HCT116 (cell line): Measurements from ENCODE around the gene TPK1. TPM values are rescaled to one million over a fixed set of nuclear protein-coding genes. Genes with fewer than 3 reads are reported as not detected.

Experiments
- ATAC-seq: fragments of 200-7000 bp; cut with Tn5 transposase; 2 replicates; pipeline ENCODE4 v1.9.1; 2020; ENCODE audit warnings: mild to moderate bottlenecking, moderate library complexity
- BruUV-seq: library from RNA; stranded (reverse); fragments of 400-500 nt; replicated peaks from 2 replicates; lab custom pipeline; 2021; lab: Mats Ljungman, UMichigan
- CTCF ChIA-PET: fragments of 300-600 bp; sonication (Branson Sonifier 250); formaldehyde crosslinking; loops from one replicate; lab custom pipeline; 2021; ENCODE audit warnings: antibody characterized with exemption; lab: Charles Lee
- POLR2A ChIA-PET: fragments of 300-600, 350-600 bp; sonication (Branson Sonifier 250); formaldehyde crosslinking; loops from one replicate; lab custom pipeline; 2021; ENCODE audit warnings: antibody characterized with exemption; lab: Charles Lee
- RAD21 ChIA-PET, 2 experiments: fragments of 300-600 bp; sonication (Branson Sonifier 250); formaldehyde crosslinking; loops; one replicate each; lab custom pipeline; 2023; ENCODE audit warnings: low total read pairs in 2 of 2; ENCODE audit not compliant: uncharacterized antibody in 2 of 2, unreplicated experiment in 2 of 2, low non-redundant PET in 1 of 2; lab: Charles Lee
- DNase-seq: peaks from one replicate; pipeline ENCODE4 v3.0.0-alpha.2; 2010; ENCODE audit warnings: low read depth, low spot score
- H2AFZ ChIP-seq: fragments of 200-600 bp; shearing (Covaris generic), sonication (generic); 2 replicates; pipeline ENCODE4 v1.6.1; 2017; ENCODE audit warnings: low read depth, mixed run types, mixed read lengths, antibody characterized with exemption, low read length; ENCODE audit not compliant: poor library complexity, severe bottlenecking
- H3K27ac ChIP-seq: 2 replicates; pipeline ENCODE4 v1.5.1; 2012; ENCODE audit warnings: low read depth, low read length
- H3K27me3 ChIP-seq: fragments of 200-600 bp; sonication (generic); 2 replicates; pipeline ENCODE4 v1.6.1; 2016; ENCODE audit warnings: mixed run types, low read length, mixed read lengths; ENCODE audit not compliant: insufficient read depth
- H3K36me3 ChIP-seq, 2 experiments: fragments of 200-500 bp in 1 of 2; fragments of 200-600 bp in 1 of 2; sonication (Bioruptor generic) in 1 of 2; sonication (generic) in 1 of 2; 2 replicates each; pipeline versions ENCODE4 v1.5.1 to v1.6.1; 2014 to 2016; ENCODE audit warnings: low read length in 2 of 2, inconsistent platforms in 1 of 2, mixed read lengths in 1 of 2, mixed run types in 1 of 2; ENCODE audit not compliant: insufficient read depth in 2 of 2, control insufficient read depth in 1 of 2
- H3K4me1 ChIP-seq, 2 experiments: fragments of 200-600 bp in 1 of 2; sonication (generic) in 1 of 2; 2 replicates each; pipeline versions ENCODE4 v1.5.1 to v1.6.1; 2012 to 2017; ENCODE audit warnings: low read length in 2 of 2, inconsistent platforms in 1 of 2, mild to moderate bottlenecking in 1 of 2, mixed read lengths in 1 of 2, mixed run types in 1 of 2, moderate library complexity in 1 of 2; ENCODE audit not compliant: insufficient read depth in 2 of 2, control insufficient read depth in 1 of 2
- H3K4me2 ChIP-seq: fragments of 200-600 bp; sonication (generic); 2 replicates; pipeline ENCODE4 v1.6.1; 2017; ENCODE audit warnings: mixed run types, low read length, mixed read lengths
- H3K4me3 ChIP-seq, 2 experiments: fragments of 200-600 bp in 1 of 2; sonication (generic) in 1 of 2; replicated peaks in 1 of 2; 2 replicates each; pipeline ENCODE4 v1.5.1; 2011 to 2016; ENCODE audit warnings: low read length in 2 of 2, control low read depth in 1 of 2, low read depth in 1 of 2, mild to moderate bottlenecking in 1 of 2, mixed read lengths in 1 of 2, mixed run types in 1 of 2
- H3K79me2 ChIP-seq: fragments of 200-600 bp; sonication (generic); 2 replicates; pipeline ENCODE4 v1.6.1; 2017; ENCODE audit warnings: mild to moderate bottlenecking, mixed run types, low read length, moderate library complexity, mixed read lengths; ENCODE audit not compliant: insufficient read depth
- H3K9ac ChIP-seq: fragments of 200-600 bp; sonication (generic); 2 replicates; pipeline ENCODE4 v1.6.1; 2016; ENCODE audit warnings: low read length, mixed read lengths
- H3K9me2 ChIP-seq: fragments of 200-600 bp; sonication (generic), shearing (Covaris generic); 2 replicates; pipeline ENCODE4 v1.6.1; 2017; ENCODE audit warnings: mixed run types, mild to moderate bottlenecking, moderate library complexity; ENCODE audit not compliant: insufficient read depth
- H3K9me3 ChIP-seq, 2 experiments: fragments of 200-500 bp in 1 of 2; fragments of 200-600 bp in 1 of 2; sonication (Bioruptor generic) in 1 of 2; sonication (generic) in 1 of 2; 2 replicates each; pipeline ENCODE4 v1.6.1; 2014 to 2017; ENCODE audit warnings: low read length in 2 of 2, mixed read lengths in 2 of 2, inconsistent platforms in 1 of 2, low read depth in 1 of 2, mild to moderate bottlenecking in 1 of 2, mixed run types in 1 of 2, moderate library complexity in 1 of 2; ENCODE audit not compliant: control insufficient read depth in 1 of 2, insufficient read depth in 1 of 2
- H4K20me1 ChIP-seq: fragments of 200-600 bp; sonication (generic), shearing (Covaris generic); 2 replicates; pipeline ENCODE4 v1.6.1; 2017; ENCODE audit warnings: mixed run types, mild to moderate bottlenecking, moderate library complexity; ENCODE audit not compliant: insufficient read depth
- ATF3 ChIP-seq: IDR thresholded peaks from 2 replicates; pipeline ENCODE4 v1.6.1; 2012
- CEBPB ChIP-seq: IDR thresholded peaks from 2 replicates; pipeline ENCODE4 v1.6.1; 2012; ENCODE audit warnings: low read depth
- EGR1 ChIP-seq: IDR thresholded peaks from 2 replicates; pipeline ENCODE4 v1.6.1; 2012; ENCODE audit warnings: low read depth
- ELF1 ChIP-seq: IDR thresholded peaks from 2 replicates; pipeline ENCODE4 v1.6.1; 2012; ENCODE audit warnings: low read depth, borderline replicate concordance
- EZH2 ChIP-seq: fragments of 200-600 bp; sonication (generic); IDR thresholded peaks from 2 replicates; pipeline ENCODE4 v1.6.1; 2017; ENCODE audit warnings: antibody characterized with exemption, mixed run types
- JUND ChIP-seq: IDR thresholded peaks from 2 replicates; pipeline ENCODE4 v1.6.1; 2012
- MAX ChIP-seq: IDR thresholded peaks from 2 replicates; pipeline ENCODE4 v1.6.1; 2012
- POLR2A ChIP-seq: IDR thresholded peaks from 2 replicates; pipeline ENCODE4 v1.7.0; 2011; ENCODE audit warnings: borderline replicate concordance; ENCODE audit not compliant: insufficient read depth, insufficient read length; ENCODE audit errors: extremely low read depth
- REST ChIP-seq: IDR thresholded peaks from 2 replicates; pipeline ENCODE4 v1.6.1; 2012; ENCODE audit warnings: low read depth
- TCF7L2 ChIP-seq: IDR thresholded peaks from 2 replicates; pipeline ENCODE4 v1.7.0; 2011; ENCODE audit warnings: borderline replicate concordance, inconsistent platforms; ENCODE audit not compliant: insufficient read depth, insufficient read length; ENCODE audit errors: extremely low read depth
- ZNF274 ChIP-seq: fragments of 200-500 bp; sonication (Bioruptor generic); IDR thresholded peaks from 2 replicates; pipeline ENCODE4 v1.6.1; 2014; ENCODE audit warnings: mild to moderate bottlenecking, low read depth, low read length, inconsistent platforms
- intact Hi-C: fragments of 100-400 bp; cut with micrococcal nuclease; formaldehyde crosslinking; loops from 2 replicates; pipeline ENCODE4 v1.10.0; 2022
- total RNA-seq: library from RNA; stranded (reverse); gene quantifications from one replicate; pipeline ENCODE4 v1.2.1, GENCODE V29; 2021; ENCODE audit not compliant: unreplicated experiment
- TF ChIP-seq, protein P1 (sequence below): IDR thresholded peaks from 2 replicates; pipeline ENCODE4 v1.6.1; 2011; ENCODE audit warnings: mild to moderate bottlenecking, low read length, moderate library complexity; ENCODE audit not compliant: insufficient replicate concordance; ENCODE audit errors: extremely low read depth

Gene TPK1
- total RNA-seq, 1 experiment from 2014 or later, result 5.4 TPM

- no peak for TF ChIP-seq MAX
Measured at GRCh38 chr7:144885478-144885877, 49.6 kb upstream of the TPK1 start (continued).

GRCh38 chr7:144884896-144885295 is 49.0 kb upstream of the TPK1 start:
- H3K27ac ChIP-seq, result no peak overlapping the region
- ChIA-PET CTCF (no interaction called here), POLR2A (no interaction called here), RAD21 (no interaction called here)
- no peaks in the 10 kb centered on the region for H3K9me2 ChIP-seq
- no peaks in the 10 kb centered on the region for H3K36me3 ChIP-seq
- no TSS peak for BruUV-seq
- no peaks in the 10 kb centered on the region for H3K9me3 ChIP-seq
- no peaks in the 10 kb centered on the region for H3K4me1 ChIP-seq
- no peak overlapping the region for H3K9ac ChIP-seq
- intact Hi-C loops, result no loop called here
- no peak overlapping the region for H3K4me3 ChIP-seq
- TF ChIP-seq TCF7L2 (no peak), ATF3 (no peak)
- ATAC-seq (no peak), DNase-seq (no peak)
- H2AFZ ChIP-seq, result no peak overlapping the region
- H3K4me2 ChIP-seq, result no peak overlapping the region
- H4K20me1 ChIP-seq, result no peaks in the 10 kb centered on the region
- no peaks in the 10 kb centered on the region for H3K79me2 ChIP-seq
- peaks cover 4% of the 10 kb centered on the region; the same call in 1 of the 2 replicates for H3K27me3 ChIP-seq

DNA sequence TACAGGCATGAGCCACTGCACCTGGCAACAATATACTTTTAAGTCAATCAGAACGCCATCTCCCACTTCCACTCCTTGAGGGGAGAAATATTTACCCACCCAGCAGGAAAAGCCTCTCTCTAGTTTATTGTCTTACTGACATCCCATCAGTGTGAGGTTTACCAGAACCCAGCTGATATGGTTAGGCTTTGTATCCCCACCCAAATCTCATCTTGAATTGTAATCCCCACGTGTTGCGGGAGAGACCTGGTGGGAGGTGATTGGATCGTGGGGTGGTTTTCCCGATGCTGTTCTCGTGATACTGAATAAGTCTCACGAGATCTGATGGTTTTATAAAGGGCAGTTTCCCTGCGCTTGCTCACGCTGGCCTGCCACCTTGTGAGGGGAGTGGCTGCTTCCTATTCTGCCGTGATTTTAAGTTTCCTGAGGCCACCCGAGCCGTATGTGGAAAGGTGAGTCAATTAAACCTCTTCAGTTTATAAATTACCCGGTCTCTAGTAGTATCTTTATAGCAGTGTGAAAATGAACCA is 37.5 kb upstream of the TPK1 start:
- no peak overlapping the region for H3K27ac ChIP-seq
- no peak for TF ChIP-seq JUND
- TF ChIP-seq ZNF274, result no peak
- TF ChIP-seq TCF7L2, result no peak
- TF ChIP-seq ATF3, result no peak
- no peak for TF ChIP-seq EGR1
- TF ChIP-seq, protein P1, sequence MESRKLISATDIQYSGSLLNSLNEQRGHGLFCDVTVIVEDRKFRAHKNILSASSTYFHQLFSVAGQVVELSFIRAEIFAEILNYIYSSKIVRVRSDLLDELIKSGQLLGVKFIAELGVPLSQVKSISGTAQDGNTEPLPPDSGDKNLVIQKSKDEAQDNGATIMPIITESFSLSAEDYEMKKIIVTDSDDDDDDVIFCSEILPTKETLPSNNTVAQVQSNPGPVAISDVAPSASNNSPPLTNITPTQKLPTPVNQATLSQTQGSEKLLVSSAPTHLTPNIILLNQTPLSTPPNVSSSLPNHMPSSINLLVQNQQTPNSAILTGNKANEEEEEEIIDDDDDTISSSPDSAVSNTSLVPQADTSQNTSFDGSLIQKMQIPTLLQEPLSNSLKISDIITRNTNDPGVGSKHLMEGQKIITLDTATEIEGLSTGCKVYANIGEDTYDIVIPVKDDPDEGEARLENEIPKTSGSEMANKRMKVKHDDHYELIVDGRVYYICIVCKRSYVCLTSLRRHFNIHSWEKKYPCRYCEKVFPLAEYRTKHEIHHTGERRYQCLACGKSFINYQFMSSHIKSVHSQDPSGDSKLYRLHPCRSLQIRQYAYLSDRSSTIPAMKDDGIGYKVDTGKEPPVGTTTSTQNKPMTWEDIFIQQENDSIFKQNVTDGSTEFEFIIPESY, result no peak
- TF ChIP-seq POLR2A, result no peak
- no peak for TF ChIP-seq REST
- no peak for TF ChIP-seq ELF1
- TF ChIP-seq EZH2, result no peak
- TF ChIP-seq CEBPB, result no peak
- no peak overlapping the region for H2AFZ ChIP-seq
- H3K9me2 ChIP-seq, result no peaks in the 10 kb centered on the region
- H3K36me3 ChIP-seq, result no peaks in the 10 kb centered on the region
- H3K4me2 ChIP-seq, result no peak overlapping the region
- H3K9ac ChIP-seq, result no peak overlapping the region
- ATAC-seq (no peak), DNase-seq (no peak)
- H3K4me1 ChIP-seq, result no peaks in the 10 kb centered on the region
- peaks cover 6% of the 10 kb centered on the region; the same call in 1 of the 2 replicates for H3K27me3 ChIP-seq
- no peaks in the 10 kb centered on the region for H3K79me2 ChIP-seq
- H4K20me1 ChIP-seq, result no peaks in the 10 kb centered on the region
- ChIA-PET CTCF (no interaction called here), RAD21 (no interaction called here), POLR2A (no interaction called here)
- intact Hi-C loops, result no loop called here
- BruUV-seq, result no TSS peak
- no peak overlapping the region for H3K4me3 ChIP-seq
- H3K9me3 ChIP-seq, result no peaks in the 10 kb centered on the region
